ENCODE results near the gene NEDD4L. TPM values are rescaled to one million over a fixed set of nuclear protein-coding genes. Genes with fewer than 3 reads are reported as not detected.
A peak's percentile ranks its signal among the peaks of the same experiment; 100 is the strongest.

The NEDD4L gene
- total and polyA plus RNA-seq, 4 experiments from 2014 or later, result 2.8 to 4.1 (median 3.8) TPM

DNA sequence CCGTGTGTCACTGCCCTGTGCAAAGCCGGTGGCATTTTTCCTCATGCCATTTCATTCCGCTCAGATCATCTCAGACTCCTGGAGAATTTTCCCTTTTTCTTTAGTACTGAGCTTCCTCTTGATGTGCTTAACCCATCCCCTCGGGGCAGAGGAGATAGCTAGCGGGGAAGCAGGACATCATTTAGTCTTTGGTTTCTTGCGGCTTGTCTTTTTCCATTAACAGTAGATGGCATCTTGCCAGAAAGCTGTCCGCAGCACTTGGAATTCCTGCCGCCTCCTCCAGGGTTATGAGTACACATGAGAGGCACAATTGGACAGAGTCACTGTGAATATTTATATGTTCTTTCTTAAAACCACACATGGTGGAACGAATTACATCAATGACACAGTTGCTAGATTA, 358.2 kb downstream of the NEDD4L start:
- H3K27ac ChIP-seq (ENCODE audit: low read depth, low read length), result no peak overlapping the region
- Mint-ChIP-seq H3K9me3 (peaks cover 0 to 1% (median 0%) of the 10 kb centered on the region in 8 donors), H3K27me3 (no peaks in the 10 kb centered on the region), H3K4me3 (no peak overlapping the region), H3K27ac (peak overlapping the region in 2 of 7 donors; percentile 19 to 59), H3K36me3 (no peaks in the 10 kb centered on the region), H3K4me1 (peaks cover 5 to 16% (median 8%) of the 10 kb centered on the region in 4 donors)
- no peaks in the 10 kb centered on the region for H3K9me3 ChIP-seq (ENCODE audit: control insufficient read depth in 1 of 2, low read length in 2 of 2)
- no peak overlapping the region for H3K4me3 ChIP-seq (ENCODE audit: low read length in 2 of 2)
- DNase-seq, result no peak
- H3K4me1 ChIP-seq (ENCODE audit: insufficient read depth, low read length), result peaks cover 17% of the 10 kb centered on the region
- ChIA-PET CTCF (ENCODE audit: partially characterized antibody) (no interaction called here), POLR2A (ENCODE audit: partially characterized antibody) (no interaction called here)
- intact Hi-C loops (cut with micrococcal nuclease), result no loop called here
- H3K36me3 ChIP-seq (ENCODE audit: insufficient read depth, low read length), result no peaks in the 10 kb centered on the region
- no peaks in the 10 kb centered on the region for H3K27me3 ChIP-seq (ENCODE audit: insufficient read depth, low read length)

DNA sequence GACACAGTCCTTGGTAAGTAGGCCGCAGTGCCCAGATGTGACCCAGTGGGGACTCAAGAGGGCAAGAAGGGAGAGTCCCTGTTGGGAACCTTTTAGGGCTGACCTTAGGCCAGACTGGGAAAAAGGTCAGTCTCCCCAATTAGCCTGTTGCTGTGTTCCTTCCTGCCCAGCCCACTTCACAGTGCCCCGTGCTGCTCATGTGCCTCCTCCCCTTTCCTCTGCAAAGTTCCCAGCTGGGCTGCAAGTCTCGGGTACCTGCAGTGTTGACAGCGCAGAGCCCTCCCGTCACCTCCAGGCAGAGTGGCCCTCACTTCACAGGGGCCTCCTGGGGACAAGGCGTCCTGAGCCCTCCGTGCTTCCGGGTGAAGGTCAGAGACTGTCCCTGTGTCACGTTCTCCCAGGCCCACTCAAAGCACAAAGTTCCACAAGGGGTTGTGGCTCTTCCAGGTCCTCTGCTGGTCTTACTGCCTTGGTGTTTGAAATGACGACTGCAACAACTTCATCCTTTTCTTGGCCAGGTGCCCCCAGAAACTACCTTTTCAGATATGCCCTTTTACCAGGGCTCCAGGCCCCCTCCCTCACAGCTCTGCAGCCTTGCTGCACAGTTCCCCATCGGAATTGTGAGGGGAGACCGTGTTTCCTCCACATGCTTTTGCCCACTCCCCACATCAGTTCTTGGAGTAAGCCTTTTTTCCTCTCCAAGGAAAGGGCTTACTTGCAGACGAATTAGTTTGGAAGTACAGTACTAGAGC, 359.1 kb downstream of the NEDD4L start:
- intact Hi-C loops (cut with micrococcal nuclease), result no loop called here
- no peaks in the 10 kb centered on the region for H3K27me3 ChIP-seq (ENCODE audit: insufficient read depth, low read length)
- H3K27ac ChIP-seq (ENCODE audit: low read depth, low read length), result no peak overlapping the region
- no peak for DNase-seq
- H3K36me3 Mint-ChIP-seq, result no peaks in the 10 kb centered on the region
- H3K9me3 ChIP-seq (ENCODE audit: control insufficient read depth in 1 of 2, low read length in 2 of 2), result no peaks in the 10 kb centered on the region
- ChIA-PET CTCF (ENCODE audit: partially characterized antibody) (no interaction called here), POLR2A (ENCODE audit: partially characterized antibody) (no interaction called here)
- H3K4me3 Mint-ChIP-seq, result no peak overlapping the region
- peaks cover 17% of the 10 kb centered on the region for H3K4me1 ChIP-seq (ENCODE audit: insufficient read depth, low read length)
- peaks cover 0 to 1% (median 0%) of the 10 kb centered on the region in 8 donors for H3K9me3 Mint-ChIP-seq
- peaks cover 0 to 2% of the 10 kb centered on the region in 2 donors for H3K27me3 Mint-ChIP-seq
- H3K36me3 ChIP-seq (ENCODE audit: insufficient read depth, low read length), result no peaks in the 10 kb centered on the region
- peaks cover 5 to 16% (median 8%) of the 10 kb centered on the region in 4 donors for H3K4me1 Mint-ChIP-seq
- no peak overlapping the region for H3K4me3 ChIP-seq (ENCODE audit: low read length in 2 of 2)
- no peak overlapping the region for H3K27ac Mint-ChIP-seq

- H3K9me3 Mint-ChIP-seq, result peaks cover 0 to 1% (median 0%) of the 10 kb centered on the region in 8 donors
- DNase-seq, result no peak
- CTCF ChIA-PET (ENCODE audit: partially characterized antibody), result no interaction called here
- H3K9me3 ChIP-seq (ENCODE audit: control insufficient read depth in 1 of 2, low read length in 2 of 2), result no peaks in the 10 kb centered on the region
- H3K27me3 Mint-ChIP-seq, result peaks cover 0 to 2% of the 10 kb centered on the region in 2 donors
- no peak overlapping the region for H3K27ac ChIP-seq (ENCODE audit: low read depth, low read length)
- no peak overlapping the region for H3K4me3 Mint-ChIP-seq
- peaks cover 17% of the 10 kb centered on the region for H3K4me1 ChIP-seq (ENCODE audit: insufficient read depth, low read length)
- no peak overlapping the region for H3K4me3 ChIP-seq (ENCODE audit: low read length in 2 of 2)
- H3K27me3 ChIP-seq (ENCODE audit: insufficient read depth, low read length), result no peaks in the 10 kb centered on the region
- intact Hi-C loops (cut with micrococcal nuclease), result no loop called here
- H3K36me3 Mint-ChIP-seq, result no peaks in the 10 kb centered on the region
- H3K27ac Mint-ChIP-seq, result no peak overlapping the region
- no peaks in the 10 kb centered on the region for H3K36me3 ChIP-seq (ENCODE audit: insufficient read depth, low read length)
- peaks cover 5 to 16% (median 8%) of the 10 kb centered on the region in 4 donors for H3K4me1 Mint-ChIP-seq
- POLR2A ChIA-PET (ENCODE audit: partially characterized antibody), result no interaction called here
Measured at GRCh38 chr18:58403799-58404455, 359.9 kb downstream of the NEDD4L start.

DNA sequence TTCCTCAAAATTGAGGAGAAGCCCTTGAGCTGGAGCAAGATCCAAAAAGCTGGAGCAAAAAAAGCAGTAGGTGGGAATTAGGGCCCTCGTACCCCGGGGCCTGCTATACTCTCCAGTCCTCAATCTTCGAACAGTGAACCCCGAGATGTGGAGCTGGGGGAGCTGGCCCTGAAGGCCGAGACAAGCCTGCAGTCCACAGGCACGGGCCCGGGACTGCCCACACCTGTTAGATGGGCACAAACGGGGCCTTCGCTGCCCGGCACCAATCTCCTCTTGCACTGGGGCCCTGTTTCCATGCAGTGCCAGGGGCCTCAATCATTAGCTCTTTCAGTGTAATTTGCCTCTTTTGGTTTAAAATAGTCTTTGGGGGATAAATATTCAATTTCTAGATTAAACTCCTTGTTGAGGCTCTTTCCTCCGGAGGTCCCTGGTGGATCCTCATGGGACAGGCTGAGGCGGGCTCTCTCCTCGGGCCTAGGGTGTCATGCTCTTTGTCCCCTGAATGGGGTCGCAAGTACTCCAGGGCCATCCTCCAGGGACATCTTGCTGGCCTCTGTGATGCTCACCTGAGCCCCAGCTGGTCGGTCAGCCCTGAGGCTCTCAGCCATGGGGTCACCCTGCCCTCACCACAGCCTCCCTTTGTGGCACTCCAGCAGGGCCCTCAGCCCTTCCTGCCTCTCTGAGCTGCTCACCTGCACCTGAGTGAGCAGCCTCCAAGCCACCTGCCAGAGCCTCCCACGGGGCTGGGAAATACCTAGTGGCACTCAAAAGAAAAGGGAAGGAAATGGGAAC, 361.3 kb downstream of the NEDD4L start:
- Histone ChIP-seq H3K4me3 (ENCODE audit: low read length in 2 of 2) (no peak overlapping the region), H3K27ac (ENCODE audit: low read depth, low read length) (no peak overlapping the region), H3K27me3 (ENCODE audit: insufficient read depth, low read length) (no peaks in the 10 kb centered on the region), H3K4me1 (ENCODE audit: insufficient read depth, low read length) (peaks cover 11% of the 10 kb centered on the region), H3K9me3 (ENCODE audit: control insufficient read depth in 1 of 2, low read length in 2 of 2) (no peaks in the 10 kb centered on the region), H3K36me3 (ENCODE audit: insufficient read depth, low read length) (no peaks in the 10 kb centered on the region)
- ChIA-PET CTCF (ENCODE audit: partially characterized antibody) (interaction anchor here (1.3 kb wide), 1 partner anchor 13 kb away, joined by 3 read pairs; no protein-coding TSS in a partner anchor), POLR2A (ENCODE audit: partially characterized antibody) (no interaction called here)
- DNase-seq, result no peak
- Mint-ChIP-seq H3K27ac (no peak overlapping the region), H3K4me1 (peaks cover 3 to 10% (median 4%) of the 10 kb centered on the region in 4 donors), H3K4me3 (no peak overlapping the region), H3K27me3 (peaks cover 0 to 2% of the 10 kb centered on the region in 2 donors), H3K9me3 (peaks cover 0 to 1% (median 0%) of the 10 kb centered on the region in 8 donors), H3K36me3 (no peaks in the 10 kb centered on the region)
- intact Hi-C loops (cut with micrococcal nuclease), result no loop called here

DNA sequence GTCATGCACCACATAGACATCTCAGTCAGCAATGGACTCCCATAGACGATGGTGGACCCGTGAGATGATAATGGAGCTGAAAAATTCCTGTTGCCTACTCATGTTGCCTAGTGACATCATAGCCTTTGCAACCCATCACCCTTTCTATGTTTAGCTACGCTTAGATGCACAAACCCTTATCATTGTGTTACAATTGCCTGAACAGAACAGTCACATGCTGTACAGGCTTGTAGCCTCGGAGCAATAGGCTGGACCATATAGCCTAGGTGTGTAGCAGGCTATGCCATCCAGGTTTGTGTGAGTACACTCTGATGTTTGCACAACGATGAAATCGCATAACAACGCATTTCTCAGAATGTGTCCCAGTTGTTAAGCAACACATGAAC, 363.2 kb downstream of the NEDD4L start:
- H3K36me3 Mint-ChIP-seq, result no peaks in the 10 kb centered on the region
- no peak for DNase-seq
- Histone ChIP-seq H3K4me3 (ENCODE audit: low read length in 2 of 2) (no peak overlapping the region), H3K27ac (ENCODE audit: low read depth, low read length) (no peak overlapping the region), H3K27me3 (ENCODE audit: insufficient read depth, low read length) (no peaks in the 10 kb centered on the region), H3K9me3 (ENCODE audit: control insufficient read depth in 1 of 2, low read length in 2 of 2) (no peaks in the 10 kb centered on the region), H3K4me1 (ENCODE audit: insufficient read depth, low read length) (no peaks in the 10 kb centered on the region), H3K36me3 (ENCODE audit: insufficient read depth, low read length) (no peaks in the 10 kb centered on the region)
- intact Hi-C loops (cut with micrococcal nuclease), result no loop called here
- H3K4me1 Mint-ChIP-seq, result no peaks in the 10 kb centered on the region
- POLR2A ChIA-PET (ENCODE audit: partially characterized antibody), result no interaction called here
- CTCF ChIA-PET (ENCODE audit: partially characterized antibody), result no interaction called here
- H3K27me3 Mint-ChIP-seq, result peaks cover 0 to 2% of the 10 kb centered on the region in 2 donors
- H3K27ac Mint-ChIP-seq, result no peak overlapping the region
- peaks cover 0 to 1% (median 0%) of the 10 kb centered on the region in 8 donors for H3K9me3 Mint-ChIP-seq
- H3K4me3 Mint-ChIP-seq, result no peak overlapping the region

GRCh38 chr18:58407649-58408407, 363.8 kb downstream of the NEDD4L start:
- intact Hi-C loops (cut with micrococcal nuclease), result no loop called here
- H3K4me1 ChIP-seq (ENCODE audit: insufficient read depth, low read length), result no peaks in the 10 kb centered on the region
- H3K4me3 ChIP-seq (ENCODE audit: low read length in 2 of 2), result no peak overlapping the region
- ChIA-PET POLR2A (ENCODE audit: partially characterized antibody) (no interaction called here), CTCF (ENCODE audit: partially characterized antibody) (no interaction called here)
- Mint-ChIP-seq H3K9me3 (peaks cover 0 to 1% (median 0%) of the 10 kb centered on the region in 8 donors), H3K27ac (no peak overlapping the region), H3K4me3 (no peak overlapping the region), H3K27me3 (peaks cover 0 to 2% of the 10 kb centered on the region in 2 donors), H3K36me3 (no peaks in the 10 kb centered on the region), H3K4me1 (no peaks in the 10 kb centered on the region)
- H3K27me3 ChIP-seq (ENCODE audit: insufficient read depth, low read length), result no peaks in the 10 kb centered on the region
- DNase-seq, result no peak
- H3K27ac ChIP-seq (ENCODE audit: low read depth, low read length), result no peak overlapping the region
- H3K9me3 ChIP-seq (ENCODE audit: control insufficient read depth in 1 of 2, low read length in 2 of 2), result no peaks in the 10 kb centered on the region
- no peaks in the 10 kb centered on the region for H3K36me3 ChIP-seq (ENCODE audit: insufficient read depth, low read length)
